GM21447 (cell line): ENCODE measurements around the gene ITPKA.

ENCODE experiments used
- ATAC-seq: cut with Tn5 transposase; IDR thresholded peaks from one replicate; pipeline ENCODE4 v1.9.1; 2021; ENCODE audit not compliant: unreplicated experiment

ITPKA gene

GRCh38 chr15:41489641-41490040, 4.0 kb upstream of the ITPKA start:
- no peak for ATAC-seq

- no peak for ATAC-seq
These were observed 3.3 kb upstream of the ITPKA start for GRCh38 chr15:41490355-41490754.

GRCh38 chr15:41491889-41492288, 1.8 kb upstream of the ITPKA start:
- no peak for ATAC-seq

GRCh38 chr15:41492597-41493204, 973 bp upstream of the ITPKA start:
- no peak for ATAC-seq

GRCh38 chr15:41493902-41494189, 172 bp downstream of the ITPKA start:
- peak; percentile 4 for ATAC-seq

- peak; percentile 7 for ATAC-seq
These were observed 682 bp downstream of the ITPKA start for GRCh38 chr15:41494190-41494921.

GRCh38 chr15:41494922-41495735, 1.5 kb downstream of the ITPKA start:
- ATAC-seq = no peak

GRCh38 chr15:41495736-41496599, 2.3 kb downstream of the ITPKA start:
- ATAC-seq = no peak

GRCh38 chr15:41498657-41499056, 5.0 kb downstream of the ITPKA start:
- no peak for ATAC-seq

GRCh38 chr15:41499109-41499851, 5.6 kb downstream of the ITPKA start:
- no peak for ATAC-seq

- no peak for ATAC-seq
These were observed 7.7 kb downstream of the ITPKA start for GRCh38 chr15:41501191-41501917.

- no peak for ATAC-seq
These were observed 8.5 kb downstream of the ITPKA start for GRCh38 chr15:41501931-41502794.

GRCh38 chr15:41502795-41503668, 9.4 kb downstream of the ITPKA start:
- ATAC-seq = no peak

GRCh38 chr15:41503669-41504010, 10.0 kb downstream of the ITPKA start:
- ATAC-seq = no peak

GRCh38 chr15:41504751-41505492, 11.2 kb downstream of the ITPKA start:
- ATAC-seq = no peak

GRCh38 chr15:41505776-41506175, 12.1 kb downstream of the ITPKA start:
- ATAC-seq = no peak

- ATAC-seq = no peak
These were observed 13.2 kb downstream of the ITPKA start for GRCh38 chr15:41506796-41507341.
